C4-2B (cell line): Measurements from ENCODE around the gene ARL15.

Source experiments
- ZFX ChIP-seq: fragments of 450-650 bp; IDR thresholded peaks from 2 replicates; pipeline ENCODE4 v1.6.1; 2017
- TF ChIP-seq, protein P1 (sequence below): fragments of 450-650 bp; conservative IDR thresholded peaks from 2 replicates; pipeline ENCODE4 v1.5.1; 2017; ENCODE audit warnings: mild to moderate bottlenecking

DNA sequence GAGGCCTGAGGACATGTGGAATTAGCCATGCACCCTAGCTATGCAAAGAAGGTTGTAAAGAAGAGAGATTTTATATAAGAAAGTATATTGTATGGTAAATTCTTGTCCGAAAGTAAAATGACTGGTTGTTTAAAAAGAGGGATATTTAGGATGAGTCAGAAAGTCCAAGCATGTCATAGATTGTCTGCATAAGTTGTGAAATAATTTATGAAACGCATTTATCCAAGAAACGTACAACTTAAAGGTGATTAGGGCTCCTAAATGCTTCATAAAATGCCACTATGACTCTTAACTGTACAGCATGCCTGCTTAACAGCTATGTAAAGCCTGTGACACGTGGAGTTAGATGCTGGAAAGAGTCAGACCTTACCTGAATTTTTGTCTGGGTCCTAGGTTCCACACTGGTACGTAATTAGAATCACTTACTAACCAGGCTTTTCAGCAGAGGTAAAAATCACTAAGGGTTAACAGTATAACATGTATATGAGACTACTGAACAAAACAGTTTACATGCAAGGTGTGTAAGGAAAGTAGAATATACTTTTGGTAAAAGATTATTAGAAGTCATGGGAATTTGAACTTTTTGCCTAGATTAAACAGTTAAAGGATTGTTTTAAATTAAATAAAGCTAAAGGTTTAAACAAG is 37.0 kb upstream of the ARL15 start:
- TF ChIP-seq, protein P1, sequence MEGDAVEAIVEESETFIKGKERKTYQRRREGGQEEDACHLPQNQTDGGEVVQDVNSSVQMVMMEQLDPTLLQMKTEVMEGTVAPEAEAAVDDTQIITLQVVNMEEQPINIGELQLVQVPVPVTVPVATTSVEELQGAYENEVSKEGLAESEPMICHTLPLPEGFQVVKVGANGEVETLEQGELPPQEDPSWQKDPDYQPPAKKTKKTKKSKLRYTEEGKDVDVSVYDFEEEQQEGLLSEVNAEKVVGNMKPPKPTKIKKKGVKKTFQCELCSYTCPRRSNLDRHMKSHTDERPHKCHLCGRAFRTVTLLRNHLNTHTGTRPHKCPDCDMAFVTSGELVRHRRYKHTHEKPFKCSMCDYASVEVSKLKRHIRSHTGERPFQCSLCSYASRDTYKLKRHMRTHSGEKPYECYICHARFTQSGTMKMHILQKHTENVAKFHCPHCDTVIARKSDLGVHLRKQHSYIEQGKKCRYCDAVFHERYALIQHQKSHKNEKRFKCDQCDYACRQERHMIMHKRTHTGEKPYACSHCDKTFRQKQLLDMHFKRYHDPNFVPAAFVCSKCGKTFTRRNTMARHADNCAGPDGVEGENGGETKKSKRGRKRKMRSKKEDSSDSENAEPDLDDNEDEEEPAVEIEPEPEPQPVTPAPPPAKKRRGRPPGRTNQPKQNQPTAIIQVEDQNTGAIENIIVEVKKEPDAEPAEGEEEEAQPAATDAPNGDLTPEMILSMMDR, result no peak
- TF ChIP-seq ZFX, result no peak
